ENCODE data around the gene MACROD1. TPM values are rescaled to one million over a fixed set of nuclear protein-coding genes. Genes with fewer than 3 reads are reported as not detected.

MACROD1 gene
- total and polyA plus RNA-seq, 9 of the 15 experiments (the other 6 are each of a cell fraction or from before 2014, with no cell fraction given) = 1.1 to 60.0 (median 26.4) TPM

DNA sequence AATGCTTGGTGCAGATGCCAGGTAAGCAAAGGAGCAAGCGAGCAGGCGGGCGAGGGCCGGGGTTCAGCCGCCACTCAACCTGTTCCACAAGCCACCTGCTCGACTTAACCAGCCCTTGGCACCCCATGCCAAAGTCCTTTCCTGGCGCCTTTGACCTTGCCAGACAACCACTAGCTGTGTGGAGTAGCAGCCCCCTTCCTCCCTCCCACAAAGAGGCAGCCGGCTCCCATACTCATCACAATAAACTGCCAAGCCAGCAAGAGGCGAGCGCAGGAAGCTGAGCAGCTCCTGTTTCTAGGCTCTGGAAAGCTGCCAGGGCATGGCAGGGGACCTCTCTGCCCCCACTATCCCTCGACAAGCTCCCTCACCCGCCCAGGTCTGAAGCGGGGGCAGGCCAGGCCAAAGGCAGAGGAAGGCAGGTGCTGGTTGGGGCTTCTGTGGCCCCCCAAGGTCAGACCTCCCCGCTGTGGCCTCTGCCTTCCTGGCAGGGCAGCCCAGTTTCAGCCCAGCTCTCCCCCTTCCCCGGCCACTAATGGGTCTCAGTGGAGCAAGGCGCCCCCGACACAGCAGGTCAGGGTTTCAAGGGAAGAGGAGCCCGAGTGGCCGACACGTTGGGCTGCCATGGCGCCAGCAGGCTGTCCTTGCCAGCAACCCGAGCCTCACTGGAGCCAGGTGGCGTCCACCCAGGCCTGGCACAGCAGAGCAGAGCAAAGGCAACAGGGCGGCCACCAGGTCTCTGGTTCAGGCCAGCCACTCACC is 15.3 kb downstream of the MACROD1 start (continued):
- TF ChIP-seq HNRNPUL1 (IDR thresholded peaks at IDR 0.05; ENCODE audit: low read length) (no peak), CHCHD3 (CRISPR knock-in tag; IDR thresholded peaks at IDR 0.05) (no peak), CEBPG (CRISPR knock-in tag; IDR thresholded peaks at IDR 0.05) (no peak), CEBPG (tag; conservative IDR thresholded peaks at IDR 0.05 in 1 of 2, IDR thresholded peaks at IDR 0.05 in 1 of 2) (no peak), NR1H2 (CRISPR knock-in tag; IDR thresholded peaks at IDR 0.05) (no peak), ADNP (tag; IDR thresholded peaks at IDR 0.05) (no peak), FOXA1 (IDR thresholded peaks at IDR 0.05; ENCODE audit: borderline replicate concordance) (no peak), KLF10 (CRISPR knock-in tag; IDR thresholded peaks at IDR 0.05) (no peak), KLF1 (tag; IDR thresholded peaks at IDR 0.05) (no peak), E2F4 (CRISPR knock-in tag; IDR thresholded peaks at IDR 0.05; ENCODE audit: low read depth) (no peak), CREB1 (IDR thresholded peaks at IDR 0.05) (no peak), CREB1 (CRISPR knock-in tag; IDR thresholded peaks at IDR 0.05) (no peak), RBFOX2 (IDR thresholded peaks at IDR 0.05; ENCODE audit: low read depth, low read length) (no peak), RB1 (IDR thresholded peaks at IDR 0.05; ENCODE audit: low read depth) (no peak), CAMTA2 (CRISPR knock-in tag; conservative IDR thresholded peaks at IDR 0.05) (no peak), FOXP1 (CRISPR knock-in tag; IDR thresholded peaks at IDR 0.05) (no peak)
- TF ChIP-seq, protein P1, sequence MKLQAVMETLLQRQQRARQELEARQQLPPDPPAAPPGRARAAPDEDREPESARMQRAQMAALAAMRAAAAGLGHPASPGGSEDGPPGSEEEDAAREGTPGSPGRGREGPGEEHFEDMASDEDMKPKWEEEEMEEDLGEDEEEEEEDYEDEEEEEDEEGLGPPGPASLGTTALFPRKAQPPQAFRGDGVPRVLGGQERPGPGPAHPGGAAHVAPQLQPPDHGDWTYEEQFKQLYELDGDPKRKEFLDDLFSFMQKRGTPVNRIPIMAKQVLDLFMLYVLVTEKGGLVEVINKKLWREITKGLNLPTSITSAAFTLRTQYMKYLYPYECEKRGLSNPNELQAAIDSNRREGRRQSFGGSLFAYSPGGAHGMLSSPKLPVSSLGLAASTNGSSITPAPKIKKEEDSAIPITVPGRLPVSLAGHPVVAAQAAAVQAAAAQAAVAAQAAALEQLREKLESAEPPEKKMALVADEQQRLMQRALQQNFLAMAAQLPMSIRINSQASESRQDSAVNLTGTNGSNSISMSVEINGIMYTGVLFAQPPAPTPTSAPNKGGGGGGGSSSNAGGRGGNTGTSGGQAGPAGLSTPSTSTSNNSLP (IDR thresholded peaks at IDR 0.05; ENCODE audit: borderline replicate concordance, low read depth, low read length) = no peak
